Activated naive CD8-positive, alpha-beta T cell treated with anti-CD3 and anti-CD28 coated beads, Interleukin-2, amount 50 U/mL, for 16 hours (primary cell): ENCODE measurements around the gene RNF145.
"Not testable (repeated sequence)": the region's sequence is repeated elsewhere in the genome, so short reads cannot be mapped to it uniquely, and the experiment has no call there.

ENCODE experiments used
- DNase-seq: peaks from one replicate; pipeline ENCODE4 v3.0.0-alpha.2; 2020; ENCODE audit warnings: low read depth, low spot score

The RNF145 gene

GRCh38 chr5:159209438-159210209 is at the start of gene RNF145:
Gene RNF145, minus strand, starts transcription at chr5:159209553. Its CDS starts 5,936 bp downstream, at chr5:159203617.
- peak; percentile 80 for DNase-seq

- DNase-seq = no peak
These were observed 49.0 kb upstream of the RNF145 start for GRCh38 chr5:159258361-159258760.

- DNase-seq = no peak
These were observed 48.4 kb upstream of the RNF145 start for GRCh38 chr5:159257629-159258283.

GRCh38 chr5:159257007-159257406 is 47.7 kb upstream of the RNF145 start:
- no peak for DNase-seq

GRCh38 chr5:159252195-159252594 is 42.8 kb upstream of the RNF145 start:
- DNase-seq = no peak

GRCh38 chr5:159249158-159249557 is 39.8 kb upstream of the RNF145 start:
- no peak for DNase-seq

- no peak for DNase-seq
These were observed 35.5 kb upstream of the RNF145 start for GRCh38 chr5:159244890-159245289.

GRCh38 chr5:159244163-159244562 is 34.8 kb upstream of the RNF145 start:
- DNase-seq = no peak

- DNase-seq = no peak
These were observed 34.0 kb upstream of the RNF145 start for GRCh38 chr5:159243385-159243784.

- no peak for DNase-seq
These were observed 33.3 kb upstream of the RNF145 start for GRCh38 chr5:159242656-159243055.

GRCh38 chr5:159241946-159242552 is 32.7 kb upstream of the RNF145 start:
- no peak for DNase-seq

GRCh38 chr5:159240301-159240870 is 31.0 kb upstream of the RNF145 start:
- no peak for DNase-seq

GRCh38 chr5:159235871-159236520 is 26.6 kb upstream of the RNF145 start:
- not testable (repeated sequence) for DNase-seq

- no peak for DNase-seq
These were observed 21.8 kb upstream of the RNF145 start for GRCh38 chr5:159231167-159231566.

- no peak for DNase-seq
These were observed 21.3 kb upstream of the RNF145 start for GRCh38 chr5:159230657-159231056.

- DNase-seq = not testable (repeated sequence)
These were observed 18.7 kb upstream of the RNF145 start for GRCh38 chr5:159228097-159228496.

- DNase-seq = no peak
These were observed 18.1 kb upstream of the RNF145 start for GRCh38 chr5:159227452-159227851.

GRCh38 chr5:159226451-159226850 is 17.1 kb upstream of the RNF145 start:
- DNase-seq = no peak

GRCh38 chr5:159224471-159224870 is 15.1 kb upstream of the RNF145 start:
- no peak for DNase-seq

- no peak for DNase-seq
These were observed 14.1 kb upstream of the RNF145 start for GRCh38 chr5:159223469-159223868.

GRCh38 chr5:159220206-159220605 is 10.9 kb upstream of the RNF145 start:
- DNase-seq = no peak

- DNase-seq = no peak
These were observed 9.3 kb upstream of the RNF145 start for GRCh38 chr5:159218595-159219023.
